H1 (cell line): ENCODE data around the gene MACROD2. TPM values are rescaled to one million over a fixed set of nuclear protein-coding genes. Genes with fewer than 3 reads are reported as not detected.

Experiments
- CTCF ChIA-PET: fragments of 300-600 bp; sonication (Branson Sonifier 250); formaldehyde crosslinking; loops from one replicate; lab custom pipeline; 2021; ENCODE audit not compliant: partially characterized antibody; lab: Charles Lee
- POLR2A ChIA-PET: fragments of 300-600 bp; sonication (Branson Sonifier 250); formaldehyde crosslinking; loops from one replicate; lab custom pipeline; 2021; ENCODE audit warnings: inconsistent platforms; ENCODE audit not compliant: partially characterized antibody; lab: Charles Lee
- DNase-seq, 2 experiments: peaks; one replicate each; pipeline versions ENCODE4 v3.0.0 to v3.0.0-alpha.2; 2010 to 2022; ENCODE audit warnings: low spot score in 2 of 2, low read depth in 1 of 2, mixed read lengths in 1 of 2
- FAIRE-seq: peaks from 2 replicates; lab custom pipeline; 2011; peaks lifted over from hg19 to GRCh38; lab: Jason Lieb, UNC
- H2AFZ ChIP-seq: 2 replicates; pipeline ENCODE4 v1.8.1; 2012; ENCODE audit warnings: low read length, inconsistent platforms
- H2AK5ac ChIP-seq: 2 replicates; pipeline ENCODE4 v1.6.1; 2013; ENCODE audit warnings: low read depth, low read length
- H2BK120ac ChIP-seq: replicated peaks from 2 replicates; pipeline ENCODE3; 2013; ENCODE audit warnings: low read depth, low read length, inconsistent platforms
- H2BK12ac ChIP-seq: 2 replicates; pipeline ENCODE4 v1.6.1; 2013; ENCODE audit warnings: low read depth, low read length
- H2BK15ac ChIP-seq: 2 replicates; pipeline ENCODE4 v1.6.1; 2013; ENCODE audit warnings: low read length
- H2BK20ac ChIP-seq: 2 replicates; pipeline ENCODE4 v1.6.1; 2013; ENCODE audit warnings: low read length
- H2BK5ac ChIP-seq: 2 replicates; pipeline ENCODE4 v1.6.1; 2013; ENCODE audit warnings: low read depth, low read length
- H3K14ac ChIP-seq: 2 replicates; pipeline ENCODE4 v1.6.1; 2013; ENCODE audit warnings: inconsistent platforms; ENCODE audit not compliant: insufficient read length
- H3K18ac ChIP-seq: 2 replicates; pipeline ENCODE4 v1.6.1; 2013; ENCODE audit warnings: low read length; ENCODE audit errors: extremely low read depth
- H3K23ac ChIP-seq: 2 replicates; pipeline ENCODE4 v1.6.1; 2013; ENCODE audit warnings: inconsistent platforms; ENCODE audit not compliant: insufficient read length
- H3K23me2 ChIP-seq: 2 replicates; pipeline ENCODE4 v1.6.1; 2013; ENCODE audit warnings: low read depth, low read length
- H3K27ac ChIP-seq: 2 replicates; pipeline ENCODE4 v1.6.1; 2011; ENCODE audit warnings: low read depth, low read length, inconsistent platforms
- H3K27me3 ChIP-seq, 4 experiments: replicated peaks in 1 of 4; 1 replicate in 1 of 4; 2 replicates in 3 of 4; pipeline versions ENCODE4 v1.6.1 to v1.8.1; 2011 to 2013; ENCODE audit warnings: low read length in 3 of 4, mild to moderate bottlenecking in 3 of 4, inconsistent platforms in 2 of 4, mixed read lengths in 2 of 4, moderate library complexity in 1 of 4; ENCODE audit not compliant: control insufficient read depth in 3 of 4, insufficient read depth in 3 of 4; ENCODE audit errors: extremely low read depth in 1 of 4
- H3K36me3 ChIP-seq, 4 experiments: 2 replicates each; pipeline versions ENCODE4 v1.6.1 to v1.8.1; 2011 to 2013; ENCODE audit warnings: mild to moderate bottlenecking in 4 of 4, low read length in 3 of 4, moderate library complexity in 2 of 4, control low read depth in 1 of 4, inconsistent platforms in 1 of 4; ENCODE audit not compliant: insufficient read depth in 4 of 4, control insufficient read depth in 2 of 4
- H3K4ac ChIP-seq: replicated peaks from 2 replicates; pipeline ENCODE3; 2013; ENCODE audit warnings: low read length, low read depth, mixed read lengths, inconsistent platforms; ENCODE audit not compliant: insufficient read length
- H3K4me1 ChIP-seq, 4 experiments: replicated peaks in 1 of 4; 1 replicate in 1 of 4; 2 replicates in 3 of 4; pipeline versions ENCODE4 v1.6.1 to v1.8.1; 2011 to 2013; ENCODE audit warnings: low read length in 3 of 4, inconsistent platforms in 2 of 4, mixed read lengths in 1 of 4; ENCODE audit not compliant: insufficient read depth in 4 of 4, control insufficient read depth in 3 of 4
- H3K4me2 ChIP-seq, 2 experiments: 2 replicates each; pipeline versions ENCODE4 v1.6.1 to v1.8.1; 2011 to 2013; ENCODE audit warnings: low read depth in 2 of 2, low read length in 2 of 2, control low read depth in 1 of 2, inconsistent platforms in 1 of 2, mild to moderate bottlenecking in 1 of 2; ENCODE audit not compliant: insufficient read depth in 1 of 2
- H3K4me3 ChIP-seq, 4 experiments: fragments of 200-600, 300-600 bp in 1 of 4; sonication (generic), shearing (Covaris generic), sonication (Bioruptor Twin) in 1 of 4; 2 replicates each; pipeline versions ENCODE4 v1.5.1 to v1.8.1; 2011 to 2016; ENCODE audit warnings: low read length in 4 of 4, low read depth in 3 of 4, control low read depth in 2 of 4, inconsistent platforms in 2 of 4, mild to moderate bottlenecking in 2 of 4, mixed read lengths in 1 of 4, moderate library complexity in 1 of 4; ENCODE audit not compliant: insufficient read depth in 2 of 4; ENCODE audit errors: extremely low read depth in 1 of 4
- H3K56ac ChIP-seq: replicated peaks from 2 replicates; pipeline ENCODE3; 2013; ENCODE audit warnings: low read depth, mild to moderate bottlenecking, mixed read lengths, low read length, inconsistent platforms; ENCODE audit not compliant: insufficient read length
- H3K79me1 ChIP-seq: 2 replicates; pipeline ENCODE4 v1.6.1; 2013; ENCODE audit warnings: low read depth, low read length, control low read depth
- H3K79me2 ChIP-seq, 2 experiments: 2 replicates each; pipeline versions ENCODE4 v1.6.1 to v1.8.1; 2012 to 2013; ENCODE audit warnings: low read length in 2 of 2, mild to moderate bottlenecking in 2 of 2, inconsistent platforms in 1 of 2; ENCODE audit not compliant: insufficient read depth in 2 of 2, control insufficient read depth in 1 of 2
- H3K9ac ChIP-seq, 4 experiments: replicated peaks in 1 of 4; 1 replicate in 1 of 4; 2 replicates in 3 of 4; pipeline versions ENCODE4 v1.6.1 to v1.8.1; 2011 to 2013; ENCODE audit warnings: low read depth in 3 of 4, low read length in 3 of 4, control low read depth in 2 of 4, mild to moderate bottlenecking in 2 of 4, moderate library complexity in 2 of 4, inconsistent platforms in 1 of 4; ENCODE audit errors: extremely low read depth in 1 of 4
- H3K9me3 ChIP-seq, 2 experiments: 2 replicates each; pipeline versions ENCODE4 v1.6.1 to v1.8.1; 2012 to 2013; ENCODE audit warnings: mild to moderate bottlenecking in 2 of 2, moderate library complexity in 2 of 2, control low read depth in 1 of 2, inconsistent platforms in 1 of 2, low read depth in 1 of 2, low read length in 1 of 2, mixed read lengths in 1 of 2; ENCODE audit not compliant: insufficient read depth in 2 of 2
- H4K20me1 ChIP-seq, 2 experiments: replicated peaks in 1 of 2; 2 replicates each; pipeline versions ENCODE3 to v1.8.1; 2011 to 2013; ENCODE audit warnings: inconsistent platforms in 2 of 2, low read length in 2 of 2, mild to moderate bottlenecking in 1 of 2; ENCODE audit not compliant: insufficient read depth in 2 of 2, control insufficient read depth in 1 of 2
- H4K5ac ChIP-seq: 2 replicates; pipeline ENCODE4 v1.6.1; 2013; ENCODE audit warnings: low read length, low read depth, mixed read lengths, inconsistent platforms; ENCODE audit not compliant: insufficient read length
- H4K8ac ChIP-seq: 2 replicates; pipeline ENCODE4 v1.8.0; 2013; ENCODE audit warnings: mild to moderate bottlenecking, moderate library complexity, low read length, inconsistent platforms; ENCODE audit not compliant: insufficient read depth; ENCODE audit errors: extremely low read depth
- H4K91ac ChIP-seq: replicated peaks from 2 replicates; pipeline ENCODE3; 2013; ENCODE audit warnings: low read length, mixed read lengths, inconsistent platforms; ENCODE audit not compliant: insufficient read length
- ASH2L ChIP-seq: fragments of 200-600, 300-600 bp; sonication (generic); IDR thresholded peaks from one replicate; pipeline ENCODE4 v1.7.1; 2017; ENCODE audit warnings: low read length
- ATF2 ChIP-seq: IDR thresholded peaks from 2 replicates; pipeline ENCODE4 v1.6.1; 2012; ENCODE audit warnings: low read length, inconsistent platforms
- BRCA1 ChIP-seq: IDR thresholded peaks from 2 replicates; pipeline ENCODE4 v1.6.1; 2012; ENCODE audit warnings: low read depth, low read length, improper control_type of control experiment
- CHD1 ChIP-seq: IDR thresholded peaks from 2 replicates; pipeline ENCODE4 v1.6.1; 2012; ENCODE audit warnings: low read depth, low read length, improper control_type of control experiment
- CTBP2 ChIP-seq: IDR thresholded peaks from 2 replicates; pipeline ENCODE4 v1.7.0; 2011; ENCODE audit warnings: borderline replicate concordance, mild to moderate bottlenecking, moderate library complexity, mixed read lengths, low read length; ENCODE audit not compliant: insufficient read depth, insufficient read length
- HDAC2 ChIP-seq, 2 experiments: fragments of 300-600 bp in 1 of 2; sonication (generic) in 1 of 2; IDR thresholded peaks; 2 replicates each; pipeline ENCODE4 v1.6.1; 2011 to 2012; ENCODE audit warnings: low read depth in 2 of 2, low read length in 2 of 2, mild to moderate bottlenecking in 2 of 2, moderate library complexity in 2 of 2, borderline replicate concordance in 1 of 2, inconsistent platforms in 1 of 2
- HDAC6 ChIP-seq: IDR thresholded peaks from one replicate; pipeline ENCODE4 v1.7.1; 2012; ENCODE audit warnings: low read depth, mild to moderate bottlenecking, inconsistent platforms, low read length, moderate library complexity
- NRF1 ChIP-seq: IDR thresholded peaks from 2 replicates; pipeline ENCODE4 v1.6.1; 2011; ENCODE audit warnings: mild to moderate bottlenecking, low read depth, low read length, improper control_type of control experiment
- POU5F1 ChIP-seq: IDR thresholded peaks from 2 replicates; pipeline ENCODE4 v1.6.1; 2011; ENCODE audit warnings: low read depth, mild to moderate bottlenecking, low read length, moderate library complexity
- RBBP5 ChIP-seq: IDR thresholded peaks from 2 replicates; pipeline ENCODE4 v1.7.1; 2012; ENCODE audit warnings: low read depth, mild to moderate bottlenecking, inconsistent platforms, low read length, moderate library complexity, borderline replicate concordance
- RXRA ChIP-seq: IDR thresholded peaks from 2 replicates; pipeline ENCODE4 v1.6.1; 2011; ENCODE audit warnings: low read depth, mild to moderate bottlenecking, low read length, moderate library complexity; ENCODE audit not compliant: insufficient read depth
- TAF7 ChIP-seq: optimal IDR thresholded peaks from 2 replicates; pipeline ENCODE3; 2011; ENCODE audit warnings: low read depth, mild to moderate bottlenecking, inconsistent platforms, low read length, moderate library complexity, borderline replicate concordance
- TBP ChIP-seq: IDR thresholded peaks from 2 replicates; pipeline ENCODE4 v1.6.1; 2011; ENCODE audit warnings: low read depth, low read length, improper control_type of control experiment
- WGBS, 2 experiments: shearing (Covaris generic) in 1 of 2; methylation state at CpG; one replicate each; pipeline versions ENCODE4 v1.1.6 to v1.1.7; 2013 to 2015; ENCODE audit warnings: low lambda C conversion rate in 2 of 2, mixed read lengths in 2 of 2, inconsistent platforms in 1 of 2, low coverage in 1 of 2, missing lambda C conversion rate in 1 of 2; ENCODE audit not compliant: insufficient replicate concordance in 2 of 2, insufficient coverage in 1 of 2, insufficient read length in 1 of 2; ENCODE audit errors: extremely low coverage in 1 of 2, missing lambda C conversion rate in 1 of 2; 5-methylcytosine and 5-hydroxymethylcytosine counted together
- polyA plus RNA-seq, 7 experiments: library from polyadenylated mRNA; depleted of rRNA in 3 of 7; stranded (reverse) in 5 of 7; unstranded in 2 of 7; fragments of >200 nt in 5 of 7; fragments of 200-250 nt in 2 of 7; gene quantifications; 1 replicate in 5 of 7; 2 replicates in 1 of 7; 4 replicates in 1 of 7; pipeline versions ENCODE4 v1.2.1 to v1.2.3, GENCODE V29; 2011 to 2013; ENCODE audit warnings: missing spikeins in 2 of 7, mixed read lengths in 2 of 7
- total RNA-seq: library from RNA; stranded (reverse); fragmentation: NEBNext Ultra II Directional; extraction: Animal tissue kit (Norgen Biotek cat#: 25700); gene quantifications from 2 replicates; pipeline ENCODE4 v1.2.1, GENCODE V29; 2021

The MACROD2 gene
- total and polyA plus RNA-seq, 2 of the 8 experiments (the other 6 are each of a cell fraction or from before 2014, with no cell fraction given) = 0.70 to 3.9 TPM

- CTCF ChIA-PET = no interaction called here
- H2AFZ ChIP-seq = no peak overlapping the region
- no peak for TF ChIP-seq CHD1
- no peak for TF ChIP-seq POU5F1
- no peak for TF ChIP-seq CTBP2
- no peak for TF ChIP-seq RBBP5
- no peak for TF ChIP-seq HDAC2 (IDR thresholded peaks at IDR 0.05; ENCODE audit: borderline replicate concordance in 1 of 2, low read depth in 2 of 2, low read length in 2 of 2)
- no peak for TF ChIP-seq NRF1
- no peak for TF ChIP-seq TAF7
- no peak for TF ChIP-seq BRCA1
- TF ChIP-seq ASH2L = no peak
- no peak for TF ChIP-seq ATF2
- TF ChIP-seq TBP = no peak
- no peak for TF ChIP-seq RXRA
- no peak for TF ChIP-seq HDAC6
Observed at GRCh38 chr20:14556206-14556605, 560.9 kb downstream of the MACROD2 start.

More at GRCh38 chr20:14556206-14556605, 560.9 kb downstream of the MACROD2 start:
- Histone ChIP-seq H2BK20ac (no peak overlapping the region), H2BK15ac (no peak overlapping the region), H2AK5ac (no peak overlapping the region), H3K79me1 (no peaks in the 10 kb centered on the region), H3K9me3 (no peaks in the 10 kb centered on the region), H4K5ac (no peak overlapping the region), H3K56ac (no peak overlapping the region), H2BK120ac (no peak overlapping the region), H3K27ac (no peak overlapping the region), H3K27me3 (no peaks in the 10 kb centered on the region), H3K4me1 (no peaks in the 10 kb centered on the region), H4K91ac (no peak overlapping the region), H3K4me3 (no peak overlapping the region), H3K36me3 (no peaks in the 10 kb centered on the region), H3K23ac (no peak overlapping the region), H4K8ac (no peak overlapping the region), H2BK5ac (no peak overlapping the region), H4K20me1 (no peaks in the 10 kb centered on the region), H3K79me2 (no peaks in the 10 kb centered on the region), H3K4ac (no peak overlapping the region), H2BK12ac (no peak overlapping the region), H3K23me2 (no peaks in the 10 kb centered on the region), H3K14ac (no peak overlapping the region), H3K4me2 (no peak overlapping the region), H3K18ac (no peak overlapping the region), H3K9ac (no peak overlapping the region)
- FAIRE-seq = no peak
- DNase-seq = no peak
- WGBS, 2 experiments = 95% methylated on average over 2 of the region's 2 CpGs; no CpG with 5 or more reads in 1 of the 2 experiments
- POLR2A ChIA-PET = no interaction called here
